Chondrocyte (in vitro differentiated cells): Measurements from ENCODE around the gene DCAF7. TPM values are rescaled to one million over a fixed set of nuclear protein-coding genes. Genes with fewer than 3 reads are reported as not detected.

Experiments
- DNase-seq: peaks from one replicate; pipeline ENCODE4 v3.0.0; 2021; ENCODE audit warnings: mixed read lengths, low spot score
- H3K27ac Mint-ChIP-seq: one replicate; pipeline ENCODE4 v1.8.0; 2021; ENCODE audit warnings: mild to moderate bottlenecking, moderate library complexity, mixed read lengths; ENCODE audit not compliant: unreplicated experiment
- H3K27me3 Mint-ChIP-seq: 2 replicates; pipeline ENCODE4 v1.8.0; 2021; ENCODE audit warnings: low read depth, mixed read lengths
- H3K36me3 Mint-ChIP-seq: 2 replicates; pipeline ENCODE4 v1.8.0; 2021; ENCODE audit warnings: low read depth, mixed read lengths
- H3K4me1 Mint-ChIP-seq: 2 replicates; pipeline ENCODE4 v1.8.0; 2021; ENCODE audit warnings: low read depth, mild to moderate bottlenecking, mixed read lengths
- H3K4me3 Mint-ChIP-seq: one replicate; pipeline ENCODE4 v1.8.0; 2021; ENCODE audit warnings: mild to moderate bottlenecking, moderate library complexity, mixed read lengths; ENCODE audit not compliant: unreplicated experiment
- H3K9me3 Mint-ChIP-seq: 2 replicates; pipeline ENCODE4 v1.8.0; 2021; ENCODE audit warnings: low read depth, mixed read lengths
- CTCF ChIP-seq: fragments of 200-600 bp; sonication (generic); IDR thresholded peaks from 2 replicates; pipeline ENCODE4 v1.5.0; 2021; ENCODE audit warnings: antibody characterized with exemption, mild to moderate bottlenecking, moderate library complexity
- total RNA-seq: library from RNA; stranded (reverse); gene quantifications from 3 replicates; pipeline ENCODE4 v1.2.1, GENCODE V29; 2021

Gene DCAF7
- total RNA-seq, 1 donor from 2014 or later, result 70.4 TPM

DNA sequence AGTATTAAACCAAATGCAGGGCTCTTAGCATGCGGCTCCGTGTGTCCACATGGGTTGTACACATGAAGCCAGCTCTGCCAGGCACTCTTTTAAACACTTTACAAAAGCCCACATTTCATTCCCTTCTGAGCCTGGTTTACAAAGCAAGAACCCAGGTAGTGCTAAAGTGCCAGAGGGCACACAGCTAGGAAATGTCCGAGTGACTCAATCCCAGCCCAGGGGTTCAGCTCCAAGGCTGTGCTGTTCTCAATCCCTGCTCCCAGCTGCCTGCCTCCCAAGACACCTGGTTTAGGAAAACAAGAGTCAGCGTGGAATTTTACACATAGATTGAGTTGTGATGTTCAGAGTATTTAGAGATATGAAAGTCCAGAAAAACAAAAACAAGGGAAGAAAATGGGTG, 13.3 kb upstream of the DCAF7 start:
- DNase-seq, result no peak
- no peaks in the 10 kb centered on the region for H3K4me1 Mint-ChIP-seq
- H3K27me3 Mint-ChIP-seq, result peaks cover 20% of the 10 kb centered on the region
- no peak for TF ChIP-seq CTCF
- H3K36me3 Mint-ChIP-seq, result no peaks in the 10 kb centered on the region
- H3K27ac Mint-ChIP-seq, result no peak overlapping the region
- no peak overlapping the region for H3K4me3 Mint-ChIP-seq
- no peaks in the 10 kb centered on the region for H3K9me3 Mint-ChIP-seq

- DNase-seq, result peak; percentile 88
- Mint-ChIP-seq H3K27ac (no peak overlapping the region), H3K9me3 (no peaks in the 10 kb centered on the region), H3K4me3 (no peak overlapping the region), H3K4me1 (no peaks in the 10 kb centered on the region), H3K27me3 (peaks cover 20% of the 10 kb centered on the region), H3K36me3 (no peaks in the 10 kb centered on the region)
- no peak for TF ChIP-seq CTCF
Observed at GRCh38 chr17:63537991-63538692, 12.1 kb upstream of the DCAF7 start.

- Mint-ChIP-seq H3K27me3 (peaks cover 20% of the 10 kb centered on the region), H3K9me3 (no peaks in the 10 kb centered on the region), H3K36me3 (no peaks in the 10 kb centered on the region)
Observed at GRCh38 chr17:63538693-63539595, 11.3 kb upstream of the DCAF7 start.

GRCh38 chr17:63540590-63540989, 9.7 kb upstream of the DCAF7 start:
- H3K9me3 Mint-ChIP-seq, result no peaks in the 10 kb centered on the region
- H3K36me3 Mint-ChIP-seq, result no peaks in the 10 kb centered on the region
- TF ChIP-seq CTCF, result no peak
- peak; percentile 33 for DNase-seq
- H3K27me3 Mint-ChIP-seq, result peaks cover 13% of the 10 kb centered on the region
- H3K4me3 Mint-ChIP-seq, result no peak overlapping the region
- H3K4me1 Mint-ChIP-seq, result no peaks in the 10 kb centered on the region
- H3K27ac Mint-ChIP-seq, result no peak overlapping the region

More at GRCh38 chr17:63538693-63539595, 11.3 kb upstream of the DCAF7 start:
- no peaks in the 10 kb centered on the region for H3K4me1 Mint-ChIP-seq
- no peak overlapping the region for H3K4me3 Mint-ChIP-seq
- TF ChIP-seq CTCF, result no peak
- peak; percentile 72 for DNase-seq
- no peak overlapping the region for H3K27ac Mint-ChIP-seq

- H3K27ac Mint-ChIP-seq, result no peak overlapping the region
- H3K36me3 Mint-ChIP-seq, result no peaks in the 10 kb centered on the region
- H3K9me3 Mint-ChIP-seq, result no peaks in the 10 kb centered on the region
- TF ChIP-seq CTCF, result no peak
- no peak for DNase-seq
- H3K27me3 Mint-ChIP-seq, result peaks cover 13% of the 10 kb centered on the region
- no peaks in the 10 kb centered on the region for H3K4me1 Mint-ChIP-seq
- H3K4me3 Mint-ChIP-seq, result no peak overlapping the region
Observed at GRCh38 chr17:63542218-63542545, 8.1 kb upstream of the DCAF7 start.
